Activated CD4-positive, alpha-beta T cell treated with anti-CD3 and anti-CD28 coated beads, Interleukin-2, amount 50 U/mL, for 48 hours (primary cell): Measurements from ENCODE around the gene TNPO3.

Experiments used
- DNase-seq, 2 experiments: peaks; one replicate each; pipeline ENCODE4 v3.0.0-alpha.2; 2020

Gene TNPO3

DNA sequence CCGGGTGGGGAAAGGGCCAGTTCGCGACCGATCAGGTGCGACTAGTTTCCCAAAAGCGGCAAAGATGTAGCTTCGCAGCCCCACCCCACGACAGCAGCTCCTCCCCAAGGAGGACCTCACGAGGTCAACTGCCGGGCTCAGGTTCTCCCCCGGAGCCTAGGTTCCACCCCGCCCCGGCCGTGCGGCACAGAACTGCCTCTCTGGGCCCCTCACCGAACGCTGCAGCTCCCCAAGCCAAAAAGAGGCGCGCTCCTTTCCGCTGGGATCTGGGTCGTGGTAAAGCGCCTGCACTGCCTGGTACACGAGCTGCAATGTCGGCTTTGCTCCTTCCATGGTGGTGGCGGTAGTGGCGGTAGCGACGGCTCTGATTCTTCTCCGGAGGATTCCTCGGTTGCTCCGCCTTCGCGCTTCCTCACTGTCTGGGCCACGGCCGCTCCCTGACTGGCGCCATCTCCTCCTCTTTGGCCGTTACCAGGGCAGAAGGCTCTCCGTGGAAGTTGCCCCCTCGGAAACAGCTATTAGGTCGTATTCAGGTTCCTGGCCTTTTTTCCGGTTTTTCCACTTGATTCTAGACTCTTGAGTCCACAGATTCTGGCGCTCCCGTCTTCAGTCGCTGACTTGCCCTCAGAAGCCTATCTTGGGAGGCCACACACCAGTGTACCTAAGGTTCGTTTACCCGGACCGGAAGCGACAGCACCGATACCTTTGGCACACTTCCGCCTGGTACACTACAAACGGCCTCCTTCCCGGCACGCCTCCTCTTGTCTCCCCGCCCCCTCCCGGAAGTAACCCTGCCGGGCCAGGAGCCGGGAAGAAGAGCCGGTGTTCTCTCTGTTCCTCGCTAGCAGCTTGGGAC is at the start of gene TNPO3:
Gene TNPO3 (minus strand): TSS at position 674 of the 856 bp plus-strand sequence. CDS start 341 bp downstream, at position 333.
- DNase-seq, result peak; percentile 95 to 97

GRCh38 chr7:129103561-129104324 is 48.8 kb upstream of the TNPO3 start:
- DNase-seq, result no peak

DNA sequence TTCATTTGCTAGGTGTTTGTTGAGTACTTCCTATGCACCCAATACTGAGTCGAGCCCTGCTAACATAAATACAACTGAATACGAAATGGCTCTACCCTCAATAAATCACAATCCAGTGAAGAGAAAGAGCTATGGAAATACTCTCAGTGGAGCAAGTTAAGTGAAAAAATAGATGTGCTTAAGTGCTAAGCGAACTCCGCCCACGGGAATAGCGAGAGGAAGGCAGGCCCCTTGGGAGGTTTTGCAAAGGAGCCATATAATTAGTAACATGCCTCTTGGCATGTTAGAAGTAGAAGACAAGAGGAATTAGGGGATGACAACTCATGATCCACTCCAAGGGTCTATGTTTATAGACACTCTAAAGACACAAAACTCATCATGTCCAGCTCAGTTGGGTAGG is 46.8 kb upstream of the TNPO3 start:
- no peak for DNase-seq

DNA sequence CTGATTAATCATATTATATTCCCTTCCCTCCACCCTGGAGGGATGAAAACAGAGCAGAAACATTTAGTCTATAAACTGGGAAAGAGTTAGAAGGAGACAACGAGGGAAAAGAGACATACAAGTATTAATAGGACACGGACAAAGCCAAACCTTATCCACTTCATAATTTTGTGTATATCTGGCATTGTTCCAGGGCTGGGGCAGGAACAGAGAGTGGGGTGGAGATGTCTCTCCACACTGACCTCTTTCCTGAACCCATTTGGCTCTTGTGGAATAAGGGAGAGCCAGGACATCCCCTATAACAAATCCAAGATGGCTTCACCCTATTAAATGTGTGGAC is 45.9 kb upstream of the TNPO3 start:
- DNase-seq, result no peak

- DNase-seq, result no peak
Measured at GRCh38 chr7:129098409-129099084, 43.6 kb upstream of the TNPO3 start.

- DNase-seq, result peak in 1 of 2 experiments; percentile 6
Measured at GRCh38 chr7:129095258-129095657, 40.3 kb upstream of the TNPO3 start.

DNA sequence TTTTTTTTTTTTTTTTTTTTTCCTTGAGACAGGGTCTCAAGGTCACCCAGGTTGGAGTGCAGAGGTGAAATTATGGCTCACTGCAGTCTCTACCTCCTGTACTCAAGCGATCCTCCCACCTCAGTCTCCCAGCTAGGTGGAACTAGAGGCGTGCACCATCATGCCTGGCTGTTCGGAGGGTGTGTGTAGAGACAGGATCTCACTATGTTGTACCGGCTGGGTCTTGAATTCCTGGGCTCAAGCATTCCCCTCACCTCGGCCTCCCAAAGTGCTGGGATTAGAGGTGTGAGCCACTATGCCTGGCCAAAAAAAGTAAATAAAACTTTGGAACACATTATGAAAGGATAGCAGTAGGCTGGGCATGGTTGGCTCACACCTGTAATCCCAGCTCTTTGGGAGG is 39.6 kb upstream of the TNPO3 start:
- DNase-seq, result no peak

GRCh38 chr7:129093867-129094456 is 39.1 kb upstream of the TNPO3 start:
- no peak for DNase-seq

DNA sequence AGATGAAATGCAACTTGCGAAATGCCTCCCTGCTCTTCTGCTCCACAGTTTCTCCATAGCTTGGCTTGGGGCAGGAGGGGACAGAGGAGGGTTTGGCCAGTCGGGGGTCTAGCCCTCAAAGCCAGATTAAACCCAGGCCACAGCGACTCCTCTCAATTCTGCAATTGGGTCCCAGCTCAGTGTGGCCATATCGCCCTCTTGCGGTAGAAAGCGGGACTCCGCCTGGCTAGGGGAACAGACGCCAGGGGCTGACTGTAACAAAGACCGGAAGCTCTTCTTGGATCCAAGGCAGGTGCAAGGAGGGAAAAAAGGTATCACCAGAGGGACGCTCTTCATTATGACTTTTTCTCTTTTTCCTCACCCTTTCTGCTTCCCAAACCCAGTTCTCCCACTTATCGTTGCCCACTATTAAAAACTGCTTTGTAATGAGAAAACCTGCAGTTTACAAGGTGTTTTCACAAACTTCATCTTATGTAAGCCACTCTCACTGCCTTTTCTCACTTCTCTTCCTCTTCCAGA is 36.6 kb upstream of the TNPO3 start:
- DNase-seq, result peak; percentile 93 to 96

GRCh38 chr7:129090300-129090907 is 35.5 kb upstream of the TNPO3 start:
- no peak for DNase-seq

GRCh38 chr7:129089521-129090212 is 34.8 kb upstream of the TNPO3 start:
- DNase-seq, result peak in 1 of 2 experiments; percentile 6

DNA sequence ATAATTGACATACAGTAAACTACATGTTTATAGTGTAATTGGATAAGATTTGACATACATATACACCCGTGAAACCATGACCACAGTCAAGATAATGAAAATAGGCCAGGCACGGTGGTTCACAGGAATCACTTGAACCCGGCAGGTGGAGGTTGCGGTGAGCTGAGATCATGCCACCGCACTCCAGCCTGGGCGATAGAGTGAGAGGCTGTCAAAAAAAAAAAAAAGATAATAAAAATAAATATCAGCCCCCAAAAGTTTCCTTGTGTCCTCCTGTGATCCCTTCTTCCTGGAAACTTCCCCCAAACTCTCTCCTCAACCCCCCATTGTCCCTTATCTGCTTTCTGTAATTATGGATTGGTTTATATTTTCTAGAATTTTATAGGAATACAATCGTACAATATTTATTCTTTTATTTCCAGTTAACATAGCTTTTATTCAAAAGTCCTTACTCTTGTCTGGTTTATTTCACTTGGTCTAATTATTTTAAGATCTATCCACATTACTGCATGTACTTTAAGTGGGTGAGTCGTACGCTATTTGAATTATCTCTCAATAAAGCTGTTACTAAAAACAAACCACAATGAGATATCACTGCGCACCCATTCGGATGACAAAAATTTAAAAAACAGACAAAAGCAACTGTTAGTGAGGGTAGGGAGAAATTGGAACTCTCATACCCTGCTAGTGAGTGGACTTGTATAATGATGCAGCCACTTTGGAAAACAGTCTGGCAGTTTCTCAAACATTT is 30.1 kb upstream of the TNPO3 start:
- no peak for DNase-seq

GRCh38 chr7:129083525-129083924 is 28.6 kb upstream of the TNPO3 start:
- DNase-seq, result no peak

DNA sequence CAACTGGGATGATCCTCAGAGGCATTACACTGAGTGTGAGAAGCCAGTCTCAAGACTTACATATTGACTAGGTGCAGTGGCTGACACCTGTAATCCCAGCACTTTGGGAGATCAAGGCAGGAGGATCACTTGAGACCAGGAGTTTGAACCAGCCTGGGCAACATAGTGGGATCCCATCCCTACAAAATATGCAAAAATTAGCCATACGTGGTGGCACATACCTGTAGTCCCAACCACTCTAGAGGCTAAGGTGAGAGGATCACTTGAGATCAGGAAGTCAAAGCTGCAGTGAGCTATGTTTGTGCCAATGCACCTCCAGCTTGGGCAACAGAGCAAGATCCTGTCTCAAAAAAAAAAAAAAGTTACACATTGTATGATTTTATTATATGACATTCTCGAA is 23.5 kb upstream of the TNPO3 start:
- no peak for DNase-seq

- DNase-seq, result no peak
Measured at GRCh38 chr7:129076886-129077285, 22.0 kb upstream of the TNPO3 start.

- no peak for DNase-seq
Measured at GRCh38 chr7:129074994-129075393, 20.1 kb upstream of the TNPO3 start.

DNA sequence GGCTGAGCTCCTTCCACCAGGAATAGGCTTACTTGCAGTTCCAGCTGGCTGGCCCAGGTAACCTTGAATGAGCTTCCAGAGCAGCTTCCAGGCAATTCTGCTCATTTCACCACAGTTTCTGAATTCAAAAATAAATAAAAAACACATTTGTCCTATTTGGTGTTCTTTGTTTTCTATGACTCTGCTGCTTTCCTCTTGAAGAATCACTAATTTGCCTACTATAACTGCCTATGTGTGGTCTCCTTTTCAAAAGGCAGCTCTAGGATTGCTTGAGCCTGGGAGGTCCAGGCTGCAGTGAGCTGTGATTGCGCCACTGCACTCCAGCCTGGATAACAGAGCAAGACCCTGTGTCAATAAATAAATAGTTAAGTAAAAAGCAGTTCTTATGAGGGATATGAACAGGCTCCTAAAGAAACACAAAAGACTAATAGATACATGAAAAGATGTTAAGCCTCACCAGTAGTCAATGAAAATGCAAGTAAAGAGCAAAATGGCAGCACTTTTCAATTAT is 19.5 kb upstream of the TNPO3 start:
- no peak for DNase-seq

DNA sequence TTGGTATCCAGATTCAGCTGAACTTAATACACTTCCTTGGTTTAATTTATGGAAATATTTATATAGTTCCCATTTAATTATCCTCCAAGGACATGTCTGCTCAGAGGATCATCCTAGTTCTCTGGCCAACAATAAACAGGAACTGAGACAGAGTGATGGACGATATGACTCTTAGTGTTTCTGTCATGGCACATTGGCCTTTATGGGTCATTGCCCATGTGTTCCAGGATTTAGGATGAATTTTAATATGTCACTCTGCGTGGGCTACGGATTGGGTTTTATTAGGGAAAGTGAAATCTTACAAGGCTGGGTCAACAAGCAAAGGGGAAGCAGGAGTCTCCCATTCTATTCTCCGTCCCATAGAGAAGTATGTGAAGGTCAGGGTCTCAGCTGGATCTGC is 18.8 kb upstream of the TNPO3 start:
- DNase-seq, result no peak

- no peak for DNase-seq
Measured at GRCh38 chr7:129073204-129073603, 18.3 kb upstream of the TNPO3 start.

DNA sequence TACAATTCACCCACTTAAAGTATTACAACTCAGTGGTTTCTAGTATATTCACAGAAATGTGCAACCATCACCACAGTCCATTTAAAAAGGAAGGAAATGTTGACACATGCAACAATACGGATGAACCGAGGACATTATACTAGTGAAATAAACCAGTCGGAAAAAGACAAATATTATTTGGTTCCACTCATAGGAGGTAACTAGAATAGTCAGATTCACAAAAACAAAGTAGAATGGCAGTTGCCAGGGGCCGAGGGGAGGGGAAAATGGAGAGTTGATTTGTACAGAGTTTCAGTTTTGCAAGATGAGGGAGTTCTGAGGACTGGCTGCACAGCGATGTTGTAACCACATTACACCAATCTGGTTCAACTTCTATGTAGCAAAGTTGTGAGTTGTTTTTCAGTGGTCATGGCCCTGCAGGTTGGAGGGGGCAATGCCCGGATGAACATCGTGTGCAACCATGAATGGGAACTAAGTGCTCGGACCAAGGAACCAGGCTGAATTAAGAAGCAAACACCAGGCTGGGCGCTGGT is 17.6 kb upstream of the TNPO3 start:
- DNase-seq, result no peak

DNA sequence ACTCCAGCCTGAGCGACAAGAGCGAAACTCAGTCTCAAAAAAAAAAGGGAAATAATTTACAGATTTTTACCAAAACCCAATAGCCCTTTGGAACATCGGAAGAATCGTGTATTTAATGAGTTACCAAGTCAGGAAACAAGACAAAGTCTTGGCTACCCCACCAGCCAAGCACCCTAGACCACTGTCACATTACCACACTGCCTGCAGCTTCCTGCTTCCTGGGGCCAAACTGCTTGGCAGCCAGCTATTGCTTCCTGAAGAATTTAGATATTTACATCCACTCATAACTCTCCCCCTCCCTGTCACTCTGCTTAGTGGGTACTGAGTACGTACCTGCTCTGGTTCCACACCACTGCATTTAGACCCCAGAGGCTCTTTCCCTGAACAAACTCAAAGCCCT is 14.1 kb upstream of the TNPO3 start:
- no peak for DNase-seq
